ENCODE data around the gene SH2B2.

SH2B2 gene

GRCh38 chr7:102286237-102287110 lies at the start of gene SH2B2:
Gene SH2B2 (plus strand): TSS chr7:102286868. CDS start chr7:102300551, 13,683 bp downstream.
- DNase-seq: peak; percentile 85

GRCh38 chr7:102239206-102239820 lies 47.4 kb upstream of the SH2B2 start:
- DNase-seq: no peak

- DNase-seq: no peak
These were observed 45.2 kb upstream of the SH2B2 start for GRCh38 chr7:102241431-102241830.

- DNase-seq: no peak
These were observed 42.1 kb upstream of the SH2B2 start for GRCh38 chr7:102244601-102245000.

GRCh38 chr7:102248081-102248455 lies 38.6 kb upstream of the SH2B2 start:
- no peak for DNase-seq

- DNase-seq: no peak
These were observed 37.9 kb upstream of the SH2B2 start for GRCh38 chr7:102248456-102249395.

- no peak for DNase-seq
These were observed 34.9 kb upstream of the SH2B2 start for GRCh38 chr7:102251531-102252365.

- DNase-seq: no peak
These were observed 34.2 kb upstream of the SH2B2 start for GRCh38 chr7:102252366-102252982.

GRCh38 chr7:102253066-102253972 lies 33.3 kb upstream of the SH2B2 start:
- no peak for DNase-seq

- no peak for DNase-seq
These were observed 32.7 kb upstream of the SH2B2 start for GRCh38 chr7:102253973-102254370.

- DNase-seq: no peak
These were observed 32.1 kb upstream of the SH2B2 start for GRCh38 chr7:102254521-102254920.

- no peak for DNase-seq
These were observed 31.2 kb upstream of the SH2B2 start for GRCh38 chr7:102255501-102255900.

- no peak for DNase-seq
These were observed 30.8 kb upstream of the SH2B2 start for GRCh38 chr7:102255916-102256315.

GRCh38 chr7:102258073-102258748 lies 28.5 kb upstream of the SH2B2 start:
- DNase-seq: no peak

- no peak for DNase-seq
These were observed 27.9 kb upstream of the SH2B2 start for GRCh38 chr7:102258749-102259107.

- no peak for DNase-seq
These were observed 25.8 kb upstream of the SH2B2 start for GRCh38 chr7:102260856-102261255.

GRCh38 chr7:102261451-102261850 lies 25.2 kb upstream of the SH2B2 start:
- no peak for DNase-seq

- DNase-seq: no peak
These were observed 24.1 kb upstream of the SH2B2 start for GRCh38 chr7:102262546-102262945.

- DNase-seq: peak; percentile 58
These were observed 22.2 kb upstream of the SH2B2 start for GRCh38 chr7:102264367-102264891.

- DNase-seq: no peak
These were observed 20.1 kb upstream of the SH2B2 start for GRCh38 chr7:102266541-102266940.
